ENCODE results near the gene CDK17. TPM values are rescaled to one million over a fixed set of nuclear protein-coding genes. Genes with fewer than 3 reads are reported as not detected.
"Not testable (repeated sequence)": the region's sequence is repeated elsewhere in the genome, so short reads cannot be mapped to it uniquely, and the experiment has no call there.

Gene CDK17
- polyA plus RNA-seq, 1 donor: 35.2 TPM

DNA sequence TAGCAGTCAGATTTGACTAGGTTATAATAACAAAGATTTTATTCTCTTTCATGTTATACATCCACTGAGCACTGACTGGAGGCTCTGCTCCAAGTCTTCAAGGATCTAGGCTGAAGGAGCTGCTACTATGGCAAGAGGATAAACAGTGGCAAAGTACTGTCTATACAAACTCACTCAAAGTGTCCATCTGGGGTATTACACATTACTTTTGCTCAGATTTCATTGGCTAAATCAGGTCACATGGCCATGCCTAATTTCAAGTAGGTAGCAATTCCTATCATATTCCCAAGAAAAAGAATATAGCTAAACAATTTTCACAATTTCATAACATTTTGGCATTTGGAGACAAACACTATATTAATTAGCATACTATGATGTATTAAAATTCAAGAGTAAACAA lies 40.9 kb downstream of the CDK17 start:
- H3K27ac ChIP-seq (ENCODE audit: low read length): no peak overlapping the region
- DNase-seq: no peak
- H3K4me1 ChIP-seq (ENCODE audit: control insufficient read depth, insufficient read depth, low read length): peaks cover 31% of the 10 kb centered on the region
- H3K27me3 ChIP-seq (ENCODE audit: control insufficient read depth, insufficient read depth, low read length): no peaks in the 10 kb centered on the region
- no peaks in the 10 kb centered on the region for H3K9me3 ChIP-seq (ENCODE audit: control insufficient read depth, low read depth, low read length)
- no peaks in the 10 kb centered on the region for H3K36me3 ChIP-seq (ENCODE audit: control insufficient read depth, insufficient read depth, low read length)
- no peak overlapping the region for H3K4me3 ChIP-seq (ENCODE audit: low read length)

DNA sequence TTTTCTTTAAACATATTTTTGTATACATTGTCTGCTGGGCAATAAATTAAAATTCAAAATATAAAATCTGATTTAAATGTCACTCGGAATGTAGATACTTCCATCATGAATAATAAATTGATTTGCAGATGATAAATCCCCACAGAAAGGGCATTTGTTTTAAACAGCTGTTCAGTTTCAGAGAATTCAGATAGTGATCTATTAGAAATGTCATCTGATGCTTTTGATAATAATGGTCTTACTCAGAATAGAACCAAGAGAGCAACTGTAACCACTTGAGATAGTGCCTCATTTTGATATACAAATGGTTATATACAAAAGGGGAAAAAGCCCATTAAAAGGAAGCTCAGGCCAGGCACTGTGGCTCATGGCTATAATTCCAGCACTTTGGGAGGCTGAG lies 43.4 kb downstream of the CDK17 start:
- WGBS (ENCODE audit: insufficient coverage, low lambda C conversion rate): 100% methylated on average over 1 of the region's 1 CpG
- peak overlapping the region; percentile 59 for H3K27ac ChIP-seq (ENCODE audit: low read length)
- H3K4me1 ChIP-seq (ENCODE audit: control insufficient read depth, insufficient read depth, low read length): peaks cover 32% of the 10 kb centered on the region
- H3K27me3 ChIP-seq (ENCODE audit: control insufficient read depth, insufficient read depth, low read length): no peaks in the 10 kb centered on the region
- DNase-seq: no peak
- no peak overlapping the region for H3K4me3 ChIP-seq (ENCODE audit: low read length)
- no peaks in the 10 kb centered on the region for H3K9me3 ChIP-seq (ENCODE audit: control insufficient read depth, low read depth, low read length)
- no peaks in the 10 kb centered on the region for H3K36me3 ChIP-seq (ENCODE audit: control insufficient read depth, insufficient read depth, low read length)

DNA sequence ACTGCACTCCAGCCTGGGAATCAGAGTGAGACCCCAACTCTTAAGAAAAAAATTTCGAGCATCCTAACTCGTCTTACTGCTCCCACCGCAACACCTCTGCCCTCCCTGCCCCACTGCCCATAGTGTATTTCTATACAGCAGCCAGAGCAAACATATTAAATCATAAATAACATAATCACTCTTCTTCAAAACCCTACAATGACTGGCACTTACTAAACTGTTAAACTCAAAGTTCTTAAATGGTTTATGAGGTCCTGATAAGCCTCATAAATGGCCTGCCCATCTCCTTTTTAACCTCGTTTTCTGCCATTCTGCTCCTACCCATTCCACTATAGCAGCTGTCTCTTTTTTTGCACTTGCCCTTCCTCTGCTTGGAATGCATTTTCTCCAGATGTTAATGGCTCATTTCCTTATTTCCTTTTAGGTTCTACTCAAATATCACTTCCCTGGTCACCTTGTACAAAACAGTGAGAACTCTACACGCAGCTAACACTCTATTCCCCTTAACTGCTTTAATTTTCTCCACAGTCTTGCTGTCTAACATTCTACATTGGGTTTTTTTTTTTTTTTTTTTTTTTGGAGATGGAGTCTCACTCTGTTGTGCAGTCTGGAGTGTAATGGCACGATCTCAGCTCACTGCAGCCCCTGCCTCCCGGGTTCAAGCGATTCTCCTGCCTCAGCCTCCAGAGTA lies 45.2 kb downstream of the CDK17 start:
- Histone ChIP-seq H3K27ac (ENCODE audit: low read length) (no peak overlapping the region), H3K9me3 (ENCODE audit: control insufficient read depth, low read depth, low read length) (no peaks in the 10 kb centered on the region), H3K4me3 (ENCODE audit: low read length) (no peak overlapping the region), H3K36me3 (ENCODE audit: control insufficient read depth, insufficient read depth, low read length) (no peaks in the 10 kb centered on the region), H3K4me1 (ENCODE audit: control insufficient read depth, insufficient read depth, low read length) (peaks cover 26% of the 10 kb centered on the region), H3K27me3 (ENCODE audit: control insufficient read depth, insufficient read depth, low read length) (no peaks in the 10 kb centered on the region)
- WGBS (ENCODE audit: insufficient coverage, low lambda C conversion rate): 51% methylated on average over 2 of the region's 8 CpGs
- DNase-seq: no peak

DNA sequence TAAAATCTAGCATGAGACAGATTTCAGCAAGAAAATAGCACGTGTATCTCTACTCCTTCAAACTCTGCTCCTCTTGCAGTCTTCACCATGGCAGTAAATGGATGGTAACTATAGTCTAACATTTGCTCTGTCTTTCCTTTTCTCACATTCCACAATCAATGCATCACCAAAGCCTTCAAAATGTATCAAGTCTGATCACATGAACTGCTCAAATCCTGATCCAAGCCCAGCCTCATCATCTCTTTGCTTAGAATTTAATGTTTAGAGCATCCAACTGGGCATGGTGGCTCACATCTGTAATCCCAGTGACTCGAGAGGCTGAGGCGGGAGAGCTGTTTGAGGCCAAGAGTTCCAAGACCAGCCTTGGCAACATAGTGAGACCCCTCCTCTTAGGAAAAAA lies 45.9 kb downstream of the CDK17 start:
- Histone ChIP-seq H3K27me3 (ENCODE audit: control insufficient read depth, insufficient read depth, low read length) (no peaks in the 10 kb centered on the region), H3K4me1 (ENCODE audit: control insufficient read depth, insufficient read depth, low read length) (peaks cover 26% of the 10 kb centered on the region), H3K9me3 (ENCODE audit: control insufficient read depth, low read depth, low read length) (no peaks in the 10 kb centered on the region), H3K4me3 (ENCODE audit: low read length) (no peak overlapping the region), H3K36me3 (ENCODE audit: control insufficient read depth, insufficient read depth, low read length) (no peaks in the 10 kb centered on the region), H3K27ac (ENCODE audit: low read length) (no peak overlapping the region)
- no peak for DNase-seq
- no CpG with 5 or more reads among the region's 3 CpGs for WGBS (ENCODE audit: insufficient coverage, low lambda C conversion rate)

DNA sequence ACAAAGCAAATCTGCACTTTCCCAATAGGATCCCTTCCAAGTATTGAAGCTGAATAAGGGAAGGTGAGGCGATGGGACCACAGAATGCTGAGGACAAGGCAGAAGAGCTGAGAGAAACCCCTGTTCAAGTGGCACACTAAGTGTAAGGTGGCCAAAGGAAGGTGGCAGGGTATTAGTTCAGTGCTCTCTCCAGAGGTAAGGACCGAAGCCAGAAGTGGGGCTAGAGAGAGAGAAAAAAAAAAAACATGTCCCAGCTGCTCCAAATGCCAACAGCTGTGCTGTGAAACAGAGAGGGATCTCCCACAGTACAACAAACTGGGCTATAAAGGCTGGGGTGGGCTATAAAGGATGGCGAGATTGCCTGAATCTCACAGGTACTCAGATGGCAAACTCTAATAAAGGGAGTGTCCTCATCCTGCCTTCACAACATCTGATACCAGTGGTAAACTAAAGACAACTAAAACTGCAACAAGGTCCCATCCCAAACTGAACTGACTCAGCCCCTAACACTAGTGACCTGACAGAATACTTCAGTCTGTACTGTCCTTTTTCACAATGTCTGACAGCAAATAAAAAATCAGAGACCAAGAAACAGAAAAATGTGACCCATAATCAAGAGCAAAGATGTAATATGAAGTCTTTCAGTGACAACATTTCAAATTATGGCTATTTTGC lies 47.9 kb downstream of the CDK17 start:
- Histone ChIP-seq H3K27me3 (ENCODE audit: control insufficient read depth, insufficient read depth, low read length) (no peaks in the 10 kb centered on the region), H3K4me3 (ENCODE audit: low read length) (no peak overlapping the region), H3K36me3 (ENCODE audit: control insufficient read depth, insufficient read depth, low read length) (no peaks in the 10 kb centered on the region), H3K9me3 (ENCODE audit: control insufficient read depth, low read depth, low read length) (no peaks in the 10 kb centered on the region), H3K27ac (ENCODE audit: low read length) (no peak overlapping the region), H3K4me1 (ENCODE audit: control insufficient read depth, insufficient read depth, low read length) (peaks cover 26% of the 10 kb centered on the region)
- 80% methylated on average over 1 of the region's 3 CpGs for WGBS (ENCODE audit: insufficient coverage, low lambda C conversion rate)
- no peak for DNase-seq

DNA sequence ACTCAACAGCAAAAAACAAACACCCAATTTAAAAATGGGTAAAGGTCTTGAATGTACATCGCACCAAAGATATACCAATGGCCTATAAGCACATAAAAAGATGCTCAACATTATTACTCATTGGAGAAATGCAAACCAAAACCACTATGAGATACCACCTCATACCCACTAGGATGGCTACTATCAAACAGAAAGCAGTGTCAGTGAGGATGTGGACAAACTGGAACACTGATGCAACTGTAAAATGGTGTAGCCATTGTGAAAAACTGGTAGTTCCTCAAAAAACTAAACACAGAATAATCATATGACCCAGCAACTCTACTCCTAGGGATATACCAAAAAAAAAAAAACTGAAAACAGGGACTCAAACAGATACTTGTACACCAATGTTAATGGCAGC lies 49.3 kb downstream of the CDK17 start:
- Histone ChIP-seq H3K27me3 (ENCODE audit: control insufficient read depth, insufficient read depth, low read length) (no peaks in the 10 kb centered on the region), H3K27ac (ENCODE audit: low read length) (no peak overlapping the region), H3K4me1 (ENCODE audit: control insufficient read depth, insufficient read depth, low read length) (peaks cover 16% of the 10 kb centered on the region), H3K4me3 (ENCODE audit: low read length) (no peak overlapping the region), H3K9me3 (ENCODE audit: control insufficient read depth, low read depth, low read length) (no peaks in the 10 kb centered on the region), H3K36me3 (ENCODE audit: control insufficient read depth, insufficient read depth, low read length) (no peaks in the 10 kb centered on the region)
- DNase-seq: no peak
- no CpG with 5 or more reads among the region's 1 CpG for WGBS (ENCODE audit: insufficient coverage, low lambda C conversion rate)

DNA sequence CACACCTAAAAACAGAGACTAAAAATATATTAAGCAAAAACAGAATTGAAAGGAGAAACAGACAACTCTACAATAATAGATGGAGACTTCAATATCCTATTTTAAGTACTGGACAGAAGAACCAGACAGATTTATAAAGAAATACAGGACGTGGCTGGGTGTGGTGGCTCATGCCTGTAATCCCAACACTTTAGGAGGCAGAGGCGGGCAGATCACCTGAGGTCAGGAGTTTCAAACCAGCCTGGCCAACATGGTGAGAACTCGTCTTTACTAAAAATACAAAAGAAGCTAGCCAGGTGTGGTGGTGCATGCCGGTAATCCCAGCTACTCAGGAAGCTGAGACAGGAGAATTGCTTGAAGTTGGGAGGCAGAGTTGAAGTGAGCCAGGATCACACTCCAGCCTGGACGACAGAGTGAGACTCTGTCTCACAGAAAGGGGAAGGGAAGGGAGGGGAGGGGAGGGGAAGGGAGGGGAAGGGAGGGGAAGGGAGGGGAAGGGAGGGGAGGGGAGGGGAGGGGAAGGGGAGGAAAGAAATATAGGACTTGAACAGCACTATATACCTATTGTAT lies 53.0 kb downstream of the CDK17 start:
- H3K27ac ChIP-seq (ENCODE audit: low read length): peak overlapping the region; percentile 51
- peaks cover 10% of the 10 kb centered on the region for H3K9me3 ChIP-seq (ENCODE audit: control insufficient read depth, low read depth, low read length)
- no peaks in the 10 kb centered on the region for H3K36me3 ChIP-seq (ENCODE audit: control insufficient read depth, insufficient read depth, low read length)
- H3K27me3 ChIP-seq (ENCODE audit: control insufficient read depth, insufficient read depth, low read length): no peaks in the 10 kb centered on the region
- DNase-seq: no peak
- no peak overlapping the region for H3K4me3 ChIP-seq (ENCODE audit: low read length)
- no CpG with 5 or more reads among the region's 5 CpGs for WGBS (ENCODE audit: insufficient coverage, low lambda C conversion rate)
- no peaks in the 10 kb centered on the region for H3K4me1 ChIP-seq (ENCODE audit: control insufficient read depth, insufficient read depth, low read length)

DNA sequence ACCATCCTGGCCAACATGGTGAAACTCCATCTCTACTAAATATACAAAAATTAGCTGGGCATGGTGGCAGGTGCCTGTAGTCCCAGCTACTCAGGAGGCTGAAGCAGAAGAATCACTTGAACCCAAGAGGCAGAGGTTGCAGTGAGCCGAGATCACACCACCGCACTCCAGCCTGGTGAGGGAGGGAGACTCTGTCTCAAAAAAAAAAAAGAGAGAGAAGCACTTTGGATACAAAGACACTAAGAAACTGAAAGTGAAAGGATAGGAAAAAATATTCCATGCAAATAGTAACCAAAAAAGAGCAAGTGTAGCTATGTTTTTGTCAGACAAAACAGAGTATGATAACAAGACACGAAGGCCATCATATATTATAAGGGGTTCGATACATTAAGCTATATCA lies 53.5 kb downstream of the CDK17 start:
- H3K27me3 ChIP-seq (ENCODE audit: control insufficient read depth, insufficient read depth, low read length); H3K9me3 ChIP-seq (ENCODE audit: control insufficient read depth, low read depth, low read length); H3K4me3 ChIP-seq (ENCODE audit: low read length); H3K4me1 ChIP-seq (ENCODE audit: control insufficient read depth, insufficient read depth, low read length); H3K36me3 ChIP-seq (ENCODE audit: control insufficient read depth, insufficient read depth, low read length): not testable (repeated sequence)
- peak overlapping the region; percentile 51 for H3K27ac ChIP-seq (ENCODE audit: low read length)
- DNase-seq: peak in 1 of 2 donors; percentile 44
- 60% methylated on average over 2 of the region's 4 CpGs for WGBS (ENCODE audit: insufficient coverage, low lambda C conversion rate)

DNA sequence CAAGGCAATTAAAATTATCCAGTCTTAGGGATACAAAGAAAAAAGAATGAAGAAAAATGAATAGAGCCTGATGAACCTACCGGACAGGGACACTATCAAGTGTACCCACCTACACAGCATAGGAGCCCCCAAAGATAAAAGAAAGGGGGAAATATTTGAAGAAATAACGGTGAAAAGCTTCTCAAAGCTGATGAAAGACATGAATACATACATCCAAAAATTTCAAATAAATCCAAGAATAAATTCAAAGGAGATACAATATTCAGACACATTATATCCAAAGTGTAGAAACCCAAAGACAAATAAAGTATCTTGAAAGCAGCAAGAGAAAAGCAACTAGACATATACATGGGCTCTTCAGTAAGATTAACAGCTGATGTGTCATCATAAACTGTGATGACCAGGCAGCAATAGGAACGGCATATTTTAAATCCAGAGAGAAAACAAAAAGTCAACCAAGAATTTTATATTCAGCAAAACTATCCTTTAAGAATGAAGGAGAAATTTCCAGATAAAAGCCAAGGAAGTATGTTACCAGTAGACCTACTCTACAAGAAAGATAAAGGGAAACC lies 56.0 kb downstream of the CDK17 start:
- Histone ChIP-seq H3K4me3 (ENCODE audit: low read length) (no peak overlapping the region), H3K27me3 (ENCODE audit: control insufficient read depth, insufficient read depth, low read length) (no peaks in the 10 kb centered on the region), H3K9me3 (ENCODE audit: control insufficient read depth, low read depth, low read length) (peaks cover 10% of the 10 kb centered on the region), H3K36me3 (ENCODE audit: control insufficient read depth, insufficient read depth, low read length) (no peaks in the 10 kb centered on the region), H3K27ac (ENCODE audit: low read length) (no peak overlapping the region), H3K4me1 (ENCODE audit: control insufficient read depth, insufficient read depth, low read length) (peaks cover 9% of the 10 kb centered on the region)
- DNase-seq: no peak
- WGBS (ENCODE audit: insufficient coverage, low lambda C conversion rate): 75% methylated on average over 2 of the region's 3 CpGs

DNA sequence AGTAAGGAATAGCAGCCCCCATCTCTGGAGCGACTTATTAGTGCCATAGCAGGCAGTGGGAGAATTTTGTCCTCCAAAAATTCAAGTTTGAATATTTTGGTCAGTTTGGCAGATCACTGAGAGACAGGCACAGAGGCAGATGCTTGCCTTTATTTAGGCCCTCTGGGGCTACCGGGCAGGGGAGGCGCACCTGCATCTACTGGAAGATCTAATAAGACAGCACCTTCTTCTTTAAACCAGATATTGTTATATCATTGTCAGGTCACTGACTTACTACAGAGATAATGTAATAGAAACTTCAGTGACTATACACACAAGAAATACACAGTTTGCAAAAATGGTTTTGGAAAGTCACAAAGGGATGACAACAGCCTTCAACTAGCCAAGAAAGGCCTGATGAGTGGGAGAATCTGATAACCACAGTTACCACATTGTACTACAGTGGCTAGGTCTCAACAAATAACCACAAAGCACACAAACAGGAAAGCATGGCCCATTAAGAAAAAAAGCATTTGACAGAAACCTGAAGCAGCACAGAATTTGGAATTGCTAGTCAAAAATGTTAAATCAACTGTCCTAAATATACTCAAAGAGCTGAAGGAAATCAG lies 56.8 kb downstream of the CDK17 start:
- Histone ChIP-seq H3K27ac (ENCODE audit: low read length) (no peak overlapping the region), H3K4me1 (ENCODE audit: control insufficient read depth, insufficient read depth, low read length) (peaks cover 9% of the 10 kb centered on the region), H3K27me3 (ENCODE audit: control insufficient read depth, insufficient read depth, low read length) (no peaks in the 10 kb centered on the region), H3K4me3 (ENCODE audit: low read length) (no peak overlapping the region), H3K36me3 (ENCODE audit: control insufficient read depth, insufficient read depth, low read length) (no peaks in the 10 kb centered on the region), H3K9me3 (ENCODE audit: control insufficient read depth, low read depth, low read length) (peaks cover 10% of the 10 kb centered on the region)
- WGBS (ENCODE audit: insufficient coverage, low lambda C conversion rate): no CpG with 5 or more reads among the region's 3 CpGs
- no peak for DNase-seq
